Measurements from ENCODE around the gene AKR1D1. TPM values are rescaled to one million over a fixed set of nuclear protein-coding genes. Genes with fewer than 3 reads are reported as not detected.
"Not testable (repeated sequence)": the region's sequence is repeated elsewhere in the genome, so short reads cannot be mapped to it uniquely, and the experiment has no call there.

AKR1D1 gene
- total RNA-seq, 2 experiments from 2014 or later, result not detected

- BruUV-seq (replicated peaks); H3K4me1 ChIP-seq (ENCODE audit: insufficient read depth, low read length, poor library complexity, severe bottlenecking); H3K4me2 ChIP-seq (ENCODE audit: low read length); intact Hi-C loops (cut with micrococcal nuclease; ENCODE audit: unreplicated experiment); H3K9me2 ChIP-seq (ENCODE audit: insufficient read depth, low read length); H3K79me2 ChIP-seq (ENCODE audit: insufficient read depth, low read depth, low read length); H3K9me3 ChIP-seq (ENCODE audit: low read length); H3K36me3 ChIP-seq (ENCODE audit: insufficient read depth, low read length); POLR2A ChIA-PET; H2AFZ ChIP-seq (ENCODE audit: low read length); CTCF ChIA-PET (ENCODE audit: unreplicated experiment); DNase-seq (ENCODE audit: low spot score); H3K4me3 ChIP-seq (ENCODE audit: low read depth, low read length, poor library complexity, severe bottlenecking); H4K20me1 ChIP-seq (ENCODE audit: insufficient read depth, low read length); H3K27ac ChIP-seq (ENCODE audit: low read depth, low read length, poor library complexity, severe bottlenecking): not testable (repeated sequence)
These were observed 70.8 kb downstream of the AKR1D1 start for GRCh38 chr7:138146757-138147734.

- no peaks in the 10 kb centered on the region for H4K20me1 ChIP-seq (ENCODE audit: insufficient read depth, low read length)
- no peak overlapping the region for H3K27ac ChIP-seq (ENCODE audit: low read depth, low read length, poor library complexity, severe bottlenecking)
- H3K4me2 ChIP-seq (ENCODE audit: low read length), result no peak overlapping the region
- no peak for DNase-seq (ENCODE audit: low spot score)
- H3K79me2 ChIP-seq (ENCODE audit: insufficient read depth, low read depth, low read length), result no peaks in the 10 kb centered on the region
- BruUV-seq (replicated peaks), result no TSS peak
- H3K4me1 ChIP-seq (ENCODE audit: insufficient read depth, low read length, poor library complexity, severe bottlenecking), result no peaks in the 10 kb centered on the region
- H3K9me3 ChIP-seq (ENCODE audit: low read length), result no peaks in the 10 kb centered on the region
- ChIA-PET CTCF (ENCODE audit: unreplicated experiment) (no interaction called here), POLR2A (interaction anchor here (0.6 to 1.1 kb wide), 5 partner anchors 10 to 572 kb away, joined by 3 to 4 read pairs (median 3); no protein-coding TSS in a partner anchor)
- H3K9me2 ChIP-seq (ENCODE audit: insufficient read depth, low read length), result no peaks in the 10 kb centered on the region
- TF ChIP-seq EZH2phosphoT487 (IDR thresholded peaks at IDR 0.05; ENCODE audit: borderline replicate concordance, low read depth, low read length) (no peak), CTCF (conservative IDR thresholded peaks at IDR 0.05; ENCODE audit: low read length) (no peak)
- H3K36me3 ChIP-seq (ENCODE audit: insufficient read depth, low read length), result no peaks in the 10 kb centered on the region
- no peak overlapping the region for H2AFZ ChIP-seq (ENCODE audit: low read length)
- intact Hi-C loops (cut with micrococcal nuclease; ENCODE audit: unreplicated experiment), result no loop called here
- H3K4me3 ChIP-seq (ENCODE audit: low read depth, low read length, poor library complexity, severe bottlenecking), result no peak overlapping the region
These were observed 75.7 kb downstream of the AKR1D1 start for GRCh38 chr7:138151731-138152577.

- POLR2A ChIA-PET, result no interaction called here
- Histone ChIP-seq H3K9me2 (ENCODE audit: insufficient read depth, low read length) (no peaks in the 10 kb centered on the region), H3K9me3 (ENCODE audit: low read length) (no peaks in the 10 kb centered on the region), H3K4me3 (ENCODE audit: low read depth, low read length, poor library complexity, severe bottlenecking) (no peak overlapping the region), H4K20me1 (ENCODE audit: insufficient read depth, low read length) (no peaks in the 10 kb centered on the region), H3K4me2 (ENCODE audit: low read length) (no peak overlapping the region), H3K4me1 (ENCODE audit: insufficient read depth, low read length, poor library complexity, severe bottlenecking) (no peaks in the 10 kb centered on the region), H2AFZ (ENCODE audit: low read length) (no peak overlapping the region), H3K27ac (ENCODE audit: low read depth, low read length, poor library complexity, severe bottlenecking) (no peak overlapping the region), H3K79me2 (ENCODE audit: insufficient read depth, low read depth, low read length) (no peaks in the 10 kb centered on the region), H3K36me3 (ENCODE audit: insufficient read depth, low read length) (no peaks in the 10 kb centered on the region)
- DNase-seq (ENCODE audit: low spot score), result no peak
- TF ChIP-seq CTCF (conservative IDR thresholded peaks at IDR 0.05; ENCODE audit: low read length), result no peak
- TF ChIP-seq EZH2phosphoT487 (IDR thresholded peaks at IDR 0.05; ENCODE audit: borderline replicate concordance, low read depth, low read length), result no peak
- no TSS peak for BruUV-seq (replicated peaks)
- intact Hi-C loops (cut with micrococcal nuclease; ENCODE audit: unreplicated experiment), result no loop called here
- CTCF ChIA-PET (ENCODE audit: unreplicated experiment), result no interaction called here
These were observed 78.4 kb downstream of the AKR1D1 start for GRCh38 chr7:138154661-138155060.
